ENCODE results near the gene BAZ2A.

The BAZ2A gene

DNA sequence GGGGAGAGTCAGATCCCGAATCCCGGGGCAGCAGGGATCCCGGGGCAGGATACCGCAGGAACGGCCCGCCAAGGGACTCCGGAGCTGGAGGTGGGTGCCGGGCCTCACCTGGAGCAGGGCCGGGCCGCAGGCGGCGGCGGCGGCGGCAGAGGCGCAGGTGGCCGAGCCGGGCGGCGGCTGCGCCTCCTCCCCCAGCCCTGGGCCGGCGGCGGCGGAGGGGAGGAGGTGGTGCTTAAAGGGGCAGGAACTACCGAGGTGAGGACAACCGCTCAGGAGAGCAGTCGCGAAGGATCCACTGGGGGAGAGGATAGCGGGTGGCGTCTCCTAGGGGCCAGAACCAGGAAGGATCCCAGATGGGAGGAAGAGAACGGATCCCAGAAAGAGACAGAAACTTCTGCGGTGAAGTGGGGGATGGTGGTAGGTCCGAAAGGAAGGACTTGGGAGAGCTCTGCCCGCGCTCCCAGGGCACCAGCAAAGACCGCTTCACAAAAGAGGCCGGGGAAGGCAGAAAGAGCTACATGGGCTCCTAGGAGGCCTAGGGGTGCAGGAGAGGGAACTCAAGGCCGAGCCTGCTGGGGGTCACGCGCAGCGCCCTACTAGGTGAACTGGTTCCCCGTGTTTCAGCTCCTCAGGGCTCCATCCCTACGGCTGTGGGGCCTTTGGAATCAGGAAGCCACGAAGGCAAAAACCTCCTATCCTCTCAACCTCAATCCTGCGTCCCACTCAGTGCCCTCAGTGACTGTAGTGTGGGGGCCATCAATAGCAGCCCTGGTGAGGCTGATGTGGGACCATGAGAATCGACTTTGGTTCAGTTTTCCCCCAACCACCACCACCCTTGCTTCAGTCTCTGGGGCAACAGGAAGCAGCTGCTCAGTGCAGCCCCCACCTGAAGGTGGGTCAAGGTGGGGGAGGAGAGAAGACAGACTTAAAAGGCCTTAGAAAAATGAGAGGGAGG, 5.0 kb upstream of the BAZ2A start:
- DNase-seq (ENCODE audit: low read depth) = peak; percentile 84
- TF ChIP-seq, protein P1, sequence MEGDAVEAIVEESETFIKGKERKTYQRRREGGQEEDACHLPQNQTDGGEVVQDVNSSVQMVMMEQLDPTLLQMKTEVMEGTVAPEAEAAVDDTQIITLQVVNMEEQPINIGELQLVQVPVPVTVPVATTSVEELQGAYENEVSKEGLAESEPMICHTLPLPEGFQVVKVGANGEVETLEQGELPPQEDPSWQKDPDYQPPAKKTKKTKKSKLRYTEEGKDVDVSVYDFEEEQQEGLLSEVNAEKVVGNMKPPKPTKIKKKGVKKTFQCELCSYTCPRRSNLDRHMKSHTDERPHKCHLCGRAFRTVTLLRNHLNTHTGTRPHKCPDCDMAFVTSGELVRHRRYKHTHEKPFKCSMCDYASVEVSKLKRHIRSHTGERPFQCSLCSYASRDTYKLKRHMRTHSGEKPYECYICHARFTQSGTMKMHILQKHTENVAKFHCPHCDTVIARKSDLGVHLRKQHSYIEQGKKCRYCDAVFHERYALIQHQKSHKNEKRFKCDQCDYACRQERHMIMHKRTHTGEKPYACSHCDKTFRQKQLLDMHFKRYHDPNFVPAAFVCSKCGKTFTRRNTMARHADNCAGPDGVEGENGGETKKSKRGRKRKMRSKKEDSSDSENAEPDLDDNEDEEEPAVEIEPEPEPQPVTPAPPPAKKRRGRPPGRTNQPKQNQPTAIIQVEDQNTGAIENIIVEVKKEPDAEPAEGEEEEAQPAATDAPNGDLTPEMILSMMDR (IDR thresholded peaks at IDR 0.05; ENCODE audit: insufficient read depth, low read depth, low read length, missing control alignments) = peak; percentile 16
- H3K4me3 ChIP-seq (ENCODE audit: low read depth, low read length) = peak overlapping the region; percentile 82

DNA sequence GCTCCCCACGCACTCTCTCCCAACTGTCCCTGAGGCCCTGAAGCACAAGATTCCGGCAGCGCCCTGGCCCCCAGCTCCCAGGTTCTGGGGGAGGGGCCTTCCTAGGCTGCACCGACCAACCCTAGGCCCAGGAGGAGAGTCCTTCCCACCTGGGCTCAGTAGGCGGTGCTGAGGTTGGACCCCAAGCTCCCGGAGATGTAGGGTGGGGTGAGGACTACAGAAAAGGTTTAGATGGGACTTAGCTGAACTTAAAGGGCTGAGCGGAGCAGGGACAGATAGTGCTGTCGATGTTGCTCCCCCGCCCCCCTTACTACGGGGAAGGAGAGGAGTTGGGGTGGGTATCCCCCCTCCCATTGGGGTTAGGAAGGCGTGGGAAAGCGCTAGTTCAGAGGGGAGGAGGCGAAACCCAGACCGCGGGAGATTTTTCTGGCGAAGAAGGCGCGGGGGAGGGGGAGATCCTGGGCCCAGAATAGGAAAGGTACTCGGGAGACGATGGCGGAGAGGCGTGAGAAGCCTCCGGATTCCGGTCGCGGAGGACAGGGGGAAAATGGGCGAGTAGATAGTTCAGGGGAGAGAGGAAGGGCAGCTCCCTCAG, 4.2 kb upstream of the BAZ2A start:
- TF ChIP-seq, protein P1 (IDR thresholded peaks at IDR 0.05; ENCODE audit: insufficient read depth, low read depth, low read length, missing control alignments) = no peak
- DNase-seq (ENCODE audit: low read depth) = peak; percentile 40
- peak overlapping the region; percentile 82 for H3K4me3 ChIP-seq (ENCODE audit: low read depth, low read length)

DNA sequence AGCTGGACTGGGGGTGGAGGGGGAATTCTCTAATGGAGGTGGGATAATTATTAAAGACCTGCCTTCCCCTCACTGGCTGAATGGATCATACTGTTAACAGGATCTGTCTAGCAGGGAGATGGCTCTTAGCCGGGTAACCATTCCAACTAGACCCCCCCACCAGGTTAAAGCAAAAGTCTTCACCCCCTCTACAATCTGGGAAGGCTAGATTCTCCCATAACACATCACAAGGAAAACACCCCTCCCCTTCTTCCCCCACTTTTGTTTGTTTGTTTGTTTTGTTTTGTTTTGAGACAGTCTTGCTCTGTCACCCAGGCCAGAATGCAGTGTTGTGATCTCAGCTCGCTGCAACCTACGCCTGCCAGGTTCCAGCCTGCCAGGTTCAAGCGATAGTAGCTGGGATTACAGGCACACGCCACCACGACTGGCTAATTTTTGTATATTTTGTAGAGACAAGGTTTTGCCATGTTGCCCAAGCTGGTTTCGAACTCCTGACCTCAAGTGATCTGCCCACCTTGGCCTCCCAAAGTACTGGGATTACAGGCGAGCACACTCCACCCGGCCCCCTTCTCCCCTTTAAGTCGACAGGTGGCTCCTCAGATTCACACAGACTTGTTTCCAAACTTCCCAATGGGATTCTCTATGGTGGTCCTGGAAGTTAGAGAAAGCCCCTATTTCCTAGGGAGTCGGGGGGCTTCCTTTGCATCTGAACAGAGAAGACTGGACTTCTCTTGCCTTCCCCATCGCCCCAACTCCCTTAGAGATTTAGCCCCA, 3.5 kb upstream of the BAZ2A start:
- TF ChIP-seq, protein P1 (IDR thresholded peaks at IDR 0.05; ENCODE audit: insufficient read depth, low read depth, low read length, missing control alignments) = no peak
- DNase-seq (ENCODE audit: low read depth) = no peak
- peak overlapping the region; percentile 82 for H3K4me3 ChIP-seq (ENCODE audit: low read depth, low read length)

DNA sequence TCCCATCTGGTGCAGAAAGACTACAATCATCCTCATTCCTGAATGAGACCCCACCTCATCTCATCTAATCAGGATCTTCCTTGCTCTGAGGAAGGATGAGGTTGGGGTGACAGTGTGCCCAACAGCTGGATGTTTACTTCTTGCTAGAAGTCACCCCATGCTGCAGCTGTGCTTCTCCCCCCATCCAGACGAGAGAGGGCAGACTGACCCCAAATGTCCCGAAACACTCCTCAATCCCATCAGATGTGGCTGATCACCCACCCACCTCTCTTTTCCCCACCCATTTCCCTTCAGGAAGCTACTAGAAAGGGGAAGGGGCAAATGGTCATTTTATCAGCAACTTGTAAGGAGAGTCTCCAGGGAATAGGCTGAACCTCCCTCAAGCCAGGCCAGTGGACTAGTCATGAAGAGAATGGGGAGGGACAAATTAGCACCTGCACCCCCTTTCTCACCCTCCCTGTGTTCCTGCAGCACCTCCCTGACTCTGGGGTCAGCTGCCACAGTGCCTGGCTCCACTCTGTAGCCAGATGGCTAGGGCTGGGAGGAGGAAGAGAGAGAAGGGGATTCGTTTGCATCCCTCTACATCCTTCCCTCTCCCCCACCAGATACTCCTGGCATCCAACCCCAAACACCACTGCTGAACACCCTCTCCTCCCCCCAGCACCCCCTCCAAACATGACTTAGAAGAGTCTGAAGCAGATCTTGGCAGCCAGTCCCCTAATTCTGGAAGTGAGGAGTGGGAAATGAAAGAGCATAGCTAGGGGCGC, 2.8 kb upstream of the BAZ2A start:
- DNase-seq (ENCODE audit: low read depth) = no peak
- H3K4me3 ChIP-seq (ENCODE audit: low read depth, low read length) = peak overlapping the region; percentile 51

DNA sequence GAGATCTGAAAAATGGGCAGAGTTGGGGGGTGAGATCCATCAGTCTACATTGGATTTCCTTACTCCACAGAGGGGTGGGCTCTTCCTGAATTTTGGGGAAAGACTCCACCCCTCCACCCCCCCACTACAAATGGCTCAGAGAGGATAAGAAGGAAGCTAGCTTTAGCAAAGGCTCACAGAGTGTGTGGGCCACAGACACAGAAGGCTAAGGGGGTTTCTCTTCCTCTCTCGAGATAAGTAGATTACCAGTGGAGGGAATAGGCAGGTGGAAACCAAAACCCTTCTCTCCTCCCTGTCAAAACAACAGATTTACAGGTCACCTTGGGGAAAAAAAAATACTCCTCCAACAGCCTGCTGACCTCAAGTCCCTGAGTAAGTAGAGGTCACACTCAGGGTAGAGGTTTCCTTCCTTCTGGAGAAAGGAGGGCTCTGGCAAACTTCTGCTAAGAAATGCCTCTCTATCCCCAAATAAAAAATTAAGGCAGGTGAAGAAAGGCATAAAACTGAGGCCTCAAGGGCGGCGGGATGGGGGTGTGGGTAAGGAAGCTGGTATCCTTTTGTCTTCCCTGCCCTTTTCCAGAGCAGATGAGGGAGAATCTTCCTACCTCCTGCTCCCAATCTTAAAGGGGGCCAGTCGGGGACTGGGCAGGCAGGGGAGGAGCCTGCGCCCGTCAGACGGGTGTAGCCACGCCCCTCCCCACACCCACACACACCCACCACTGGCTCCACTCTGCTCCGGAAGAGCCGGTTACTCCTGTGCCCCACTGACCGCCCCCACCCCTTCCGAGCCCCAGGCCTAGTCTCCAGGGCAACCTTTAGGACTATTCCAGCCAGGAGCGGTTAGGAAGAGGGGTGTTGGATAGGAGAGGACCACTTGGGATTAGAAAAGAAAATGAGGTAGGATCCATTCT, 1.9 kb upstream of the BAZ2A start:
- peak overlapping the region; percentile 51 for H3K4me3 ChIP-seq (ENCODE audit: low read depth, low read length)
- TF ChIP-seq, protein P1 (IDR thresholded peaks at IDR 0.05; ENCODE audit: insufficient read depth, low read depth, low read length, missing control alignments) = no peak
- peak; percentile 77 for DNase-seq (ENCODE audit: low read depth)

More for the DNA sequence above, 2.8 kb upstream of the BAZ2A start:
- TF ChIP-seq, protein P1 (IDR thresholded peaks at IDR 0.05; ENCODE audit: insufficient read depth, low read depth, low read length, missing control alignments) = no peak

Data from GM12865 (cell line).